K562 (cell line): ENCODE data around the gene PGM5.
"Not testable (repeated sequence)": the region's sequence is repeated elsewhere in the genome, so short reads cannot be mapped to it uniquely, and the experiment has no call there.

ENCODE experiments used
- CHD1 ChIP-seq: fragments of 200-600 bp; sonication (generic); IDR thresholded peaks from one replicate; pipeline ENCODE4 v1.6.1; 2012; ENCODE audit warnings: mild to moderate bottlenecking, moderate library complexity, low read length, inconsistent platforms
- DACH1 ChIP-seq: fragments of 450-650 bp; IDR thresholded peaks from 2 replicates; pipeline ENCODE4 v1.6.1; 2018; ENCODE audit not compliant: partially characterized antibody
- FOXA1 ChIP-seq: fragments of 450-650 bp; IDR thresholded peaks from 2 replicates; pipeline ENCODE4 v1.6.1; 2016; ENCODE audit warnings: mild to moderate bottlenecking, borderline replicate concordance
- KLF10 ChIP-seq: fragments of 250-450 bp; sonication (Bioruptor Pico); IDR thresholded peaks from 2 replicates; pipeline ENCODE4 v1.6.1; 2021; ENCODE audit warnings: matching md5 sums
- MEF2A ChIP-seq: IDR thresholded peaks from 2 replicates; pipeline ENCODE4 v1.6.1; 2011; ENCODE audit warnings: low read depth, mild to moderate bottlenecking, low read length, moderate library complexity; ENCODE audit not compliant: control insufficient read depth
- PCBP1 ChIP-seq: fragments of 200-400 bp; formaldehyde crosslinking; IDR thresholded peaks from 2 replicates; pipeline ENCODE4 v1.6.1; 2018; ENCODE audit warnings: mild to moderate bottlenecking, low read depth, low read length; ENCODE audit not compliant: poor library complexity, severe bottlenecking
- SMARCA4 ChIP-seq: fragments of 450-650 bp; IDR thresholded peaks from 2 replicates; pipeline ENCODE4 v1.6.1; 2016
- SRF ChIP-seq, 2 experiments: fragments of 250-450, 450-650 bp in 1 of 2; sonication (Bioruptor Pico) in 1 of 2; sonication (generic) in 1 of 2; formaldehyde crosslinking; IDR thresholded peaks; 2 replicates each; pipeline versions ENCODE4 v1.5.0 to v1.5.1; 2020 to 2022; ENCODE audit warnings: mild to moderate bottlenecking in 1 of 2, missing genetic modification reagents in 1 of 2
- XRCC5 ChIP-seq: fragments of 200-400 bp; formaldehyde crosslinking; IDR thresholded peaks from 2 replicates; pipeline ENCODE4 v1.6.1; 2017; ENCODE audit warnings: low read depth, mild to moderate bottlenecking, low read length
- ZNF75A ChIP-seq: fragments of 450-650 bp; formaldehyde crosslinking; IDR thresholded peaks from 2 replicates; pipeline ENCODE4 v1.4.0; 2020; ENCODE audit warnings: mild to moderate bottlenecking
- TF ChIP-seq, protein P1 (sequence below), 2 experiments: fragments of 450-650 bp in 1 of 2; sonication (generic) in 1 of 2; formaldehyde crosslinking in 1 of 2; IDR thresholded peaks; 2 replicates each; pipeline versions ENCODE4 v1.7.1 to v1.9.0; 2016 to 2022; ENCODE audit warnings: inconsistent platforms in 1 of 2, mild to moderate bottlenecking in 1 of 2, missing genetic modification reagents in 1 of 2
- TF ChIP-seq, protein P2 (sequence below), 3 experiments: IDR thresholded peaks in 2 of 3; conservative IDR thresholded peaks in 1 of 3; 2 replicates each; pipeline ENCODE4 v1.5.1; 2011 to 2012; ENCODE audit warnings: low read length in 3 of 3, mild to moderate bottlenecking in 3 of 3, control low read depth in 2 of 3, improper control_type of control experiment in 1 of 3, inconsistent platforms in 1 of 3, low read depth in 1 of 3, mixed read lengths in 1 of 3, moderate library complexity in 1 of 3; ENCODE audit not compliant: insufficient read depth in 2 of 3

DNA sequence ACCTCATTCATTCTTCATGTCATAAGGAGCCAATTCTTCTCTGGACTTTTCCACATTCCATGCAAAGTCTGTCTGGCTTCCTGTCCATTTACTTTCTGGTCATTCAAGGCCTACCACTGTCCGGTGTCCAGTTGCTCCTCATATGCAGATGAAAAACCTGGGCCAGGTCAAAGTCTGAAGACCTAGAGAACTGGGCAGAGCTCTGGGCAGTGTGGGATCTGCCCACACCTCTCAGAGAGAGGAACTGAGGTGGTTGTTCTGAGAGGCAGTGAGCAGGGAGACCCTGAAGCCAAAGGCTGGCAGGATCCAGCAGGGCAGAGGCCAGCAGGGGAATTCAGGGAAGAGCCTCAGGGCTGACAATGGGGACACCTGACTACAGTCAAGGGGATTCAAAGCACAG, 58.7 kb downstream of the PGM5 start:
- TF ChIP-seq KLF10 (CRISPR knock-in tag); CHD1; PCBP1; ZNF75A (CRISPR knock-in tag); FOXA1; XRCC5; SMARCA4; MEF2A; DACH1; SRF (CRISPR knock-in tag; IDR thresholded peaks at IDR 0.05): not testable (repeated sequence)
- TF ChIP-seq, protein P1, sequence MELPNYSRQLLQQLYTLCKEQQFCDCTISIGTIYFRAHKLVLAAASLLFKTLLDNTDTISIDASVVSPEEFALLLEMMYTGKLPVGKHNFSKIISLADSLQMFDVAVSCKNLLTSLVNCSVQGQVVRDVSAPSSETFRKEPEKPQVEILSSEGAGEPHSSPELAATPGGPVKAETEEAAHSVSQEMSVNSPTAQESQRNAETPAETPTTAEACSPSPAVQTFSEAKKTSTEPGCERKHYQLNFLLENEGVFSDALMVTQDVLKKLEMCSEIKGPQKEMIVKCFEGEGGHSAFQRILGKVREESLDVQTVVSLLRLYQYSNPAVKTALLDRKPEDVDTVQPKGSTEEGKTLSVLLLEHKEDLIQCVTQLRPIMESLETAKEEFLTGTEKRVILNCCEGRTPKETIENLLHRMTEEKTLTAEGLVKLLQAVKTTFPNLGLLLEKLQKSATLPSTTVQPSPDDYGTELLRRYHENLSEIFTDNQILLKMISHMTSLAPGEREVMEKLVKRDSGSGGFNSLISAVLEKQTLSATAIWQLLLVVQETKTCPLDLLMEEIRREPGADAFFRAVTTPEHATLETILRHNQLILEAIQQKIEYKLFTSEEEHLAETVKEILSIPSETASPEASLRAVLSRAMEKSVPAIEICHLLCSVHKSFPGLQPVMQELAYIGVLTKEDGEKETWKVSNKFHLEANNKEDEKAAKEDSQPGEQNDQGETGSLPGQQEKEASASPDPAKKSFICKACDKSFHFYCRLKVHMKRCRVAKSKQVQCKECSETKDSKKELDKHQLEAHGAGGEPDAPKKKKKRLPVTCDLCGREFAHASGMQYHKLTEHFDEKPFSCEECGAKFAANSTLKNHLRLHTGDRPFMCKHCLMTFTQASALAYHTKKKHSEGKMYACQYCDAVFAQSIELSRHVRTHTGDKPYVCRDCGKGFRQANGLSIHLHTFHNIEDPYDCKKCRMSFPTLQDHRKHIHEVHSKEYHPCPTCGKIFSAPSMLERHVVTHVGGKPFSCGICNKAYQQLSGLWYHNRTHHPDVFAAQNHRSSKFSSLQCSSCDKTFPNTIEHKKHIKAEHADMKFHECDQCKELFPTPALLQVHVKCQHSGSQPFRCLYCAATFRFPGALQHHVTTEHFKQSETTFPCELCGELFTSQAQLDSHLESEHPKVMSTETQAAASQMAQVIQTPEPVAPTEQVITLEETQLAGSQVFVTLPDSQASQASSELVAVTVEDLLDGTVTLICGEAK (IDR thresholded peaks at IDR 0.05), result not testable (repeated sequence)
- TF ChIP-seq, protein P1 (CRISPR knock-in tag; IDR thresholded peaks at IDR 0.05), result not testable (repeated sequence)
- TF ChIP-seq, protein P2, sequence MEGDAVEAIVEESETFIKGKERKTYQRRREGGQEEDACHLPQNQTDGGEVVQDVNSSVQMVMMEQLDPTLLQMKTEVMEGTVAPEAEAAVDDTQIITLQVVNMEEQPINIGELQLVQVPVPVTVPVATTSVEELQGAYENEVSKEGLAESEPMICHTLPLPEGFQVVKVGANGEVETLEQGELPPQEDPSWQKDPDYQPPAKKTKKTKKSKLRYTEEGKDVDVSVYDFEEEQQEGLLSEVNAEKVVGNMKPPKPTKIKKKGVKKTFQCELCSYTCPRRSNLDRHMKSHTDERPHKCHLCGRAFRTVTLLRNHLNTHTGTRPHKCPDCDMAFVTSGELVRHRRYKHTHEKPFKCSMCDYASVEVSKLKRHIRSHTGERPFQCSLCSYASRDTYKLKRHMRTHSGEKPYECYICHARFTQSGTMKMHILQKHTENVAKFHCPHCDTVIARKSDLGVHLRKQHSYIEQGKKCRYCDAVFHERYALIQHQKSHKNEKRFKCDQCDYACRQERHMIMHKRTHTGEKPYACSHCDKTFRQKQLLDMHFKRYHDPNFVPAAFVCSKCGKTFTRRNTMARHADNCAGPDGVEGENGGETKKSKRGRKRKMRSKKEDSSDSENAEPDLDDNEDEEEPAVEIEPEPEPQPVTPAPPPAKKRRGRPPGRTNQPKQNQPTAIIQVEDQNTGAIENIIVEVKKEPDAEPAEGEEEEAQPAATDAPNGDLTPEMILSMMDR (IDR thresholded peaks at IDR 0.05 in 2 of 3, conservative IDR thresholded peaks at IDR 0.05 in 1 of 3; ENCODE audit: insufficient read depth in 2 of 3, low read depth in 1 of 3, low read length in 3 of 3), result not testable (repeated sequence)
